ENCODE data around the gene YPEL1.

The YPEL1 gene

GRCh38 chr22:21701384-21701971, 34.1 kb downstream of the YPEL1 start:
- no peak for TF ChIP-seq TAF1 (IDR thresholded peaks at IDR 0.05; ENCODE audit: low read depth, low read length)
- TF ChIP-seq PAX5 (IDR thresholded peaks at IDR 0.05; ENCODE audit: insufficient read depth, low read length, severe bottlenecking) = no peak
- no peak for TF ChIP-seq POU2F2 (IDR thresholded peaks at IDR 0.05; ENCODE audit: low read depth, low read length)
- no peak for TF ChIP-seq POLR2A (IDR thresholded peaks at IDR 0.05; ENCODE audit: low read depth, low read length)
- TF ChIP-seq SPI1 (IDR thresholded peaks at IDR 0.05; ENCODE audit: low read depth, low read length) = no peak
- TF ChIP-seq POLR2AphosphoS5 (IDR thresholded peaks at IDR 0.05; ENCODE audit: low read depth, low read length) = no peak
- DNase-seq (ENCODE audit: insufficient read length, low spot score) = no peak
- no peak for FAIRE-seq

GRCh38 chr22:21700822-21701221, 34.8 kb downstream of the YPEL1 start:
- DNase-seq (ENCODE audit: insufficient read length, low spot score) = no peak
- TF ChIP-seq POLR2AphosphoS5 (IDR thresholded peaks at IDR 0.05; ENCODE audit: low read depth, low read length) (no peak), PAX5 (IDR thresholded peaks at IDR 0.05; ENCODE audit: insufficient read depth, low read length, severe bottlenecking) (no peak), SPI1 (IDR thresholded peaks at IDR 0.05; ENCODE audit: low read depth, low read length) (no peak), POLR2A (IDR thresholded peaks at IDR 0.05; ENCODE audit: low read depth, low read length) (no peak), POU2F2 (IDR thresholded peaks at IDR 0.05; ENCODE audit: low read depth, low read length) (no peak), TAF1 (IDR thresholded peaks at IDR 0.05; ENCODE audit: low read depth, low read length) (no peak)
- FAIRE-seq = no peak

- TF ChIP-seq PAX5 (IDR thresholded peaks at IDR 0.05; ENCODE audit: insufficient read depth, low read length, severe bottlenecking) = no peak
- TF ChIP-seq POLR2A (IDR thresholded peaks at IDR 0.05; ENCODE audit: low read depth, low read length) = no peak
- no peak for TF ChIP-seq SPI1 (IDR thresholded peaks at IDR 0.05; ENCODE audit: low read depth, low read length)
- TF ChIP-seq POU2F2 (IDR thresholded peaks at IDR 0.05; ENCODE audit: low read depth, low read length) = no peak
- TF ChIP-seq POLR2AphosphoS5 (IDR thresholded peaks at IDR 0.05; ENCODE audit: low read depth, low read length) = no peak
- no peak for TF ChIP-seq TAF1 (IDR thresholded peaks at IDR 0.05; ENCODE audit: low read depth, low read length)
- DNase-seq (ENCODE audit: insufficient read length, low spot score) (no peak), FAIRE-seq (no peak)
Observed at GRCh38 chr22:21699643-21700042, 36.0 kb downstream of the YPEL1 start.

GRCh38 chr22:21698430-21699329, 36.9 kb downstream of the YPEL1 start:
- no peak for DNase-seq (ENCODE audit: insufficient read length, low spot score)
- 0 out of 2 replicates have a peak, but pooled peaks have one; percentile 28 for TF ChIP-seq POLR2A (IDR thresholded peaks at IDR 0.05; ENCODE audit: low read depth, low read length)
- TF ChIP-seq TAF1 (IDR thresholded peaks at IDR 0.05; ENCODE audit: low read depth, low read length) = no peak
- no peak for TF ChIP-seq POU2F2 (IDR thresholded peaks at IDR 0.05; ENCODE audit: low read depth, low read length)
- TF ChIP-seq PAX5 (IDR thresholded peaks at IDR 0.05; ENCODE audit: insufficient read depth, low read length, severe bottlenecking) = no peak
- FAIRE-seq = no peak

GRCh38 chr22:21697880-21698279, 37.7 kb downstream of the YPEL1 start:
- no peak for TF ChIP-seq PAX5 (IDR thresholded peaks at IDR 0.05; ENCODE audit: insufficient read depth, low read length, severe bottlenecking)
- no peak for TF ChIP-seq SPI1 (IDR thresholded peaks at IDR 0.05; ENCODE audit: low read depth, low read length)
- no peak for TF ChIP-seq POLR2A (IDR thresholded peaks at IDR 0.05; ENCODE audit: low read depth, low read length)
- TF ChIP-seq POU2F2 (IDR thresholded peaks at IDR 0.05; ENCODE audit: low read depth, low read length) = no peak
- TF ChIP-seq TAF1 (IDR thresholded peaks at IDR 0.05; ENCODE audit: low read depth, low read length) = no peak
- no peak for TF ChIP-seq POLR2AphosphoS5 (IDR thresholded peaks at IDR 0.05; ENCODE audit: low read depth, low read length)
- FAIRE-seq (no peak), DNase-seq (ENCODE audit: insufficient read length, low spot score) (no peak)

GRCh38 chr22:21697021-21697771, 38.4 kb downstream of the YPEL1 start:
- FAIRE-seq = no peak
- DNase-seq (ENCODE audit: insufficient read length, low spot score) = no peak
- TF ChIP-seq POLR2AphosphoS5 (IDR thresholded peaks at IDR 0.05; ENCODE audit: low read depth, low read length) (no peak), PAX5 (IDR thresholded peaks at IDR 0.05; ENCODE audit: insufficient read depth, low read length, severe bottlenecking) (no peak)

- TF ChIP-seq POLR2AphosphoS5 (IDR thresholded peaks at IDR 0.05; ENCODE audit: low read depth, low read length) = no peak
- TF ChIP-seq PAX5 (IDR thresholded peaks at IDR 0.05; ENCODE audit: insufficient read depth, low read length, severe bottlenecking) = no peak
- no peak for TF ChIP-seq POLR2A (IDR thresholded peaks at IDR 0.05; ENCODE audit: low read depth, low read length)
- no peak for TF ChIP-seq POU2F2 (IDR thresholded peaks at IDR 0.05; ENCODE audit: low read depth, low read length)
- TF ChIP-seq SPI1 (IDR thresholded peaks at IDR 0.05; ENCODE audit: low read depth, low read length) = no peak
- TF ChIP-seq TAF1 (IDR thresholded peaks at IDR 0.05; ENCODE audit: low read depth, low read length) = no peak
- DNase-seq (ENCODE audit: insufficient read length, low spot score) = no peak
- no peak for FAIRE-seq
Observed at GRCh38 chr22:21696115-21696514, 39.5 kb downstream of the YPEL1 start.

GRCh38 chr22:21695430-21696085, 40.0 kb downstream of the YPEL1 start:
- DNase-seq (ENCODE audit: insufficient read length, low spot score) = no peak
- no peak for TF ChIP-seq POLR2AphosphoS5 (IDR thresholded peaks at IDR 0.05; ENCODE audit: low read depth, low read length)
- TF ChIP-seq SPI1 (IDR thresholded peaks at IDR 0.05; ENCODE audit: low read depth, low read length) = no peak
- no peak for TF ChIP-seq POU2F2 (IDR thresholded peaks at IDR 0.05; ENCODE audit: low read depth, low read length)
- TF ChIP-seq PAX5 (IDR thresholded peaks at IDR 0.05; ENCODE audit: insufficient read depth, low read length, severe bottlenecking) = no peak
- no peak for TF ChIP-seq TAF1 (IDR thresholded peaks at IDR 0.05; ENCODE audit: low read depth, low read length)
- no peak for TF ChIP-seq POLR2A (IDR thresholded peaks at IDR 0.05; ENCODE audit: low read depth, low read length)
- FAIRE-seq = no peak

All from GM12891 (cell line).